H1 (cell line): ENCODE data around the gene SLC30A9. TPM values are rescaled to one million over a fixed set of nuclear protein-coding genes. Genes with fewer than 3 reads are reported as not detected.

ENCODE experiments used
- ASH2L ChIP-seq: fragments of 200-600, 300-600 bp; sonication (generic); IDR thresholded peaks from one replicate; pipeline ENCODE4 v1.7.1; 2017; ENCODE audit warnings: low read length
- BCL11A ChIP-seq, 2 experiments: IDR thresholded peaks; one replicate each; pipeline ENCODE4 v1.6.1; 2011; ENCODE audit warnings: low read depth in 2 of 2, low read length in 2 of 2, mild to moderate bottlenecking in 2 of 2
- EGR1 ChIP-seq: IDR thresholded peaks from 2 replicates; pipeline ENCODE4 v1.6.1; 2011; ENCODE audit warnings: low read depth, low read length, borderline replicate concordance
- HDAC6 ChIP-seq: IDR thresholded peaks from one replicate; pipeline ENCODE4 v1.7.1; 2012; ENCODE audit warnings: low read depth, mild to moderate bottlenecking, inconsistent platforms, low read length, moderate library complexity
- JUND ChIP-seq: IDR thresholded peaks from 2 replicates; pipeline ENCODE4 v1.6.1; 2011; ENCODE audit warnings: mild to moderate bottlenecking, improper control_type of control experiment, low read length
- PHF8 ChIP-seq: fragments of 200-600 bp; sonication (generic); conservative IDR thresholded peaks from 2 replicates; pipeline ENCODE4 v1.7.1; 2012; ENCODE audit warnings: low read depth, mild to moderate bottlenecking, inconsistent platforms, low read length, moderate library complexity
- RNF2 ChIP-seq: fragments of 200-900, 300-1000 bp; sonication (generic); IDR thresholded peaks from 2 replicates; pipeline ENCODE4 v1.7.1; 2016; ENCODE audit warnings: borderline replicate concordance, low read depth, mild to moderate bottlenecking, antibody characterized with exemption, low read length; ENCODE audit not compliant: poor library complexity, severe bottlenecking; ENCODE audit errors: missing control alignments
- SIX5 ChIP-seq: IDR thresholded peaks from 2 replicates; pipeline ENCODE4 v1.6.1; 2011; ENCODE audit warnings: mild to moderate bottlenecking, low read depth, low read length
- SRF ChIP-seq: IDR thresholded peaks from 2 replicates; pipeline ENCODE4 v1.6.1; 2011; ENCODE audit warnings: mild to moderate bottlenecking, low read depth, low read length, moderate library complexity
- TAF7 ChIP-seq: optimal IDR thresholded peaks from 2 replicates; pipeline ENCODE3; 2011; ENCODE audit warnings: low read depth, mild to moderate bottlenecking, inconsistent platforms, low read length, moderate library complexity, borderline replicate concordance
- TEAD4 ChIP-seq: IDR thresholded peaks from 2 replicates; pipeline ENCODE4 v1.6.1; 2012; ENCODE audit warnings: low read depth, low read length, inconsistent platforms, mixed read lengths
- polyA plus RNA-seq, 7 experiments: library from polyadenylated mRNA; depleted of rRNA in 3 of 7; stranded (reverse) in 5 of 7; unstranded in 2 of 7; fragments of >200 nt in 5 of 7; fragments of 200-250 nt in 2 of 7; gene quantifications; 1 replicate in 5 of 7; 2 replicates in 1 of 7; 4 replicates in 1 of 7; pipeline versions ENCODE4 v1.2.1 to v1.2.3, GENCODE V29; 2011 to 2013; ENCODE audit warnings: missing spikeins in 2 of 7, mixed read lengths in 2 of 7
- total RNA-seq: library from RNA; stranded (reverse); fragmentation: NEBNext Ultra II Directional; extraction: Animal tissue kit (Norgen Biotek cat#: 25700); gene quantifications from 2 replicates; pipeline ENCODE4 v1.2.1, GENCODE V29; 2021
- TF ChIP-seq, protein P1 (sequence below): fragments of 300-600 bp; sonication (generic); IDR thresholded peaks from 2 replicates; pipeline ENCODE4 v1.7.1; 2012; ENCODE audit warnings: low read length, moderate library complexity, mild to moderate bottlenecking, inconsistent platforms; ENCODE audit not compliant: insufficient replicate concordance

Gene SLC30A9
- total and polyA plus RNA-seq, 2 of the 8 experiments (the other 6 are each of a cell fraction or from before 2014, with no cell fraction given): 41.2 to 67.2 TPM

DNA sequence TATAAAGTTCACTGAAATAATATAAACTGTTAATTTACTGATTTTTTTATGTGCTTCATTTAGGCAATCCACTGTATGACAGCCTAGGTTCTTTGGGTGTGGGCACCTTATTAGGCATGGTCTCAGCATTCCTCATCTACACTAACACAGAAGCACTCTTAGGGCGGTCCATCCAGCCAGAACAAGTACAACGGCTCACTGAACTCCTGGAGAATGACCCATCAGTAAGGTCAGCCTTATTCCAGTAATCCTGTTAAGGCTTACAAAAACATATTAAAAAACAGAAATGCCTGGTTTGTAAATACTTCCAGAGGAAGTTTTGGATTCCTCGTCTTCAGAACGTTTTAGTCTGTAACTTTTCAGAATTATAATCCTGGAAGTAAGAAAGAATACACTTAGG is 80.1 kb downstream of the SLC30A9 start (continued):
- TF ChIP-seq, protein P1, sequence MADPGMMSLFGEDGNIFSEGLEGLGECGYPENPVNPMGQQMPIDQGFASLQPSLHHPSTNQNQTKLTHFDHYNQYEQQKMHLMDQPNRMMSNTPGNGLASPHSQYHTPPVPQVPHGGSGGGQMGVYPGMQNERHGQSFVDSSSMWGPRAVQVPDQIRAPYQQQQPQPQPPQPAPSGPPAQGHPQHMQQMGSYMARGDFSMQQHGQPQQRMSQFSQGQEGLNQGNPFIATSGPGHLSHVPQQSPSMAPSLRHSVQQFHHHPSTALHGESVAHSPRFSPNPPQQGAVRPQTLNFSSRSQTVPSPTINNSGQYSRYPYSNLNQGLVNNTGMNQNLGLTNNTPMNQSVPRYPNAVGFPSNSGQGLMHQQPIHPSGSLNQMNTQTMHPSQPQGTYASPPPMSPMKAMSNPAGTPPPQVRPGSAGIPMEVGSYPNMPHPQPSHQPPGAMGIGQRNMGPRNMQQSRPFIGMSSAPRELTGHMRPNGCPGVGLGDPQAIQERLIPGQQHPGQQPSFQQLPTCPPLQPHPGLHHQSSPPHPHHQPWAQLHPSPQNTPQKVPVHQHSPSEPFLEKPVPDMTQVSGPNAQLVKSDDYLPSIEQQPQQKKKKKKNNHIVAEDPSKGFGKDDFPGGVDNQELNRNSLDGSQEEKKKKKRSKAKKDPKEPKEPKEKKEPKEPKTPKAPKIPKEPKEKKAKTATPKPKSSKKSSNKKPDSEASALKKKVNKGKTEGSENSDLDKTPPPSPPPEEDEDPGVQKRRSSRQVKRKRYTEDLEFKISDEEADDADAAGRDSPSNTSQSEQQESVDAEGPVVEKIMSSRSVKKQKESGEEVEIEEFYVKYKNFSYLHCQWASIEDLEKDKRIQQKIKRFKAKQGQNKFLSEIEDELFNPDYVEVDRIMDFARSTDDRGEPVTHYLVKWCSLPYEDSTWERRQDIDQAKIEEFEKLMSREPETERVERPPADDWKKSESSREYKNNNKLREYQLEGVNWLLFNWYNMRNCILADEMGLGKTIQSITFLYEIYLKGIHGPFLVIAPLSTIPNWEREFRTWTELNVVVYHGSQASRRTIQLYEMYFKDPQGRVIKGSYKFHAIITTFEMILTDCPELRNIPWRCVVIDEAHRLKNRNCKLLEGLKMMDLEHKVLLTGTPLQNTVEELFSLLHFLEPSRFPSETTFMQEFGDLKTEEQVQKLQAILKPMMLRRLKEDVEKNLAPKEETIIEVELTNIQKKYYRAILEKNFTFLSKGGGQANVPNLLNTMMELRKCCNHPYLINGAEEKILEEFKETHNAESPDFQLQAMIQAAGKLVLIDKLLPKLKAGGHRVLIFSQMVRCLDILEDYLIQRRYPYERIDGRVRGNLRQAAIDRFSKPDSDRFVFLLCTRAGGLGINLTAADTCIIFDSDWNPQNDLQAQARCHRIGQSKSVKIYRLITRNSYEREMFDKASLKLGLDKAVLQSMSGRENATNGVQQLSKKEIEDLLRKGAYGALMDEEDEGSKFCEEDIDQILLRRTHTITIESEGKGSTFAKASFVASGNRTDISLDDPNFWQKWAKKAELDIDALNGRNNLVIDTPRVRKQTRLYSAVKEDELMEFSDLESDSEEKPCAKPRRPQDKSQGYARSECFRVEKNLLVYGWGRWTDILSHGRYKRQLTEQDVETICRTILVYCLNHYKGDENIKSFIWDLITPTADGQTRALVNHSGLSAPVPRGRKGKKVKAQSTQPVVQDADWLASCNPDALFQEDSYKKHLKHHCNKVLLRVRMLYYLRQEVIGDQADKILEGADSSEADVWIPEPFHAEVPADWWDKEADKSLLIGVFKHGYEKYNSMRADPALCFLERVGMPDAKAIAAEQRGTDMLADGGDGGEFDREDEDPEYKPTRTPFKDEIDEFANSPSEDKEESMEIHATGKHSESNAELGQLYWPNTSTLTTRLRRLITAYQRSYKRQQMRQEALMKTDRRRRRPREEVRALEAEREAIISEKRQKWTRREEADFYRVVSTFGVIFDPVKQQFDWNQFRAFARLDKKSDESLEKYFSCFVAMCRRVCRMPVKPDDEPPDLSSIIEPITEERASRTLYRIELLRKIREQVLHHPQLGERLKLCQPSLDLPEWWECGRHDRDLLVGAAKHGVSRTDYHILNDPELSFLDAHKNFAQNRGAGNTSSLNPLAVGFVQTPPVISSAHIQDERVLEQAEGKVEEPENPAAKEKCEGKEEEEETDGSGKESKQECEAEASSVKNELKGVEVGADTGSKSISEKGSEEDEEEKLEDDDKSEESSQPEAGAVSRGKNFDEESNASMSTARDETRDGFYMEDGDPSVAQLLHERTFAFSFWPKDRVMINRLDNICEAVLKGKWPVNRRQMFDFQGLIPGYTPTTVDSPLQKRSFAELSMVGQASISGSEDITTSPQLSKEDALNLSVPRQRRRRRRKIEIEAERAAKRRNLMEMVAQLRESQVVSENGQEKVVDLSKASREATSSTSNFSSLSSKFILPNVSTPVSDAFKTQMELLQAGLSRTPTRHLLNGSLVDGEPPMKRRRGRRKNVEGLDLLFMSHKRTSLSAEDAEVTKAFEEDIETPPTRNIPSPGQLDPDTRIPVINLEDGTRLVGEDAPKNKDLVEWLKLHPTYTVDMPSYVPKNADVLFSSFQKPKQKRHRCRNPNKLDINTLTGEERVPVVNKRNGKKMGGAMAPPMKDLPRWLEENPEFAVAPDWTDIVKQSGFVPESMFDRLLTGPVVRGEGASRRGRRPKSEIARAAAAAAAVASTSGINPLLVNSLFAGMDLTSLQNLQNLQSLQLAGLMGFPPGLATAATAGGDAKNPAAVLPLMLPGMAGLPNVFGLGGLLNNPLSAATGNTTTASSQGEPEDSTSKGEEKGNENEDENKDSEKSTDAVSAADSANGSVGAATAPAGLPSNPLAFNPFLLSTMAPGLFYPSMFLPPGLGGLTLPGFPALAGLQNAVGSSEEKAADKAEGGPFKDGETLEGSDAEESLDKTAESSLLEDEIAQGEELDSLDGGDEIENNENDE: no peak
- TF ChIP-seq PHF8: no peak
- no peak for TF ChIP-seq SIX5
- TF ChIP-seq HDAC6: no peak
- no peak for TF ChIP-seq SRF
- no peak for TF ChIP-seq ASH2L
- TF ChIP-seq EGR1: no peak
- TF ChIP-seq RNF2: no peak
- TF ChIP-seq JUND: no peak
- TF ChIP-seq TAF7: no peak
- TF ChIP-seq BCL11A (IDR thresholded peaks at IDR 0.05; ENCODE audit: low read depth in 2 of 2, low read length in 2 of 2): no peak
- no peak for TF ChIP-seq TEAD4
